ENCODE results near the gene HMCN1.
A peak's percentile ranks its signal among the peaks of the same experiment; 100 is the strongest.

Gene HMCN1

GRCh38 chr1:185808631-185809030 is 74.4 kb downstream of the HMCN1 start:
- no peak for DNase-seq

GRCh38 chr1:185811073-185811709 is 77.0 kb downstream of the HMCN1 start:
- no peak for DNase-seq

- DNase-seq: no peak
Observed at GRCh38 chr1:185812934-185813333, 78.7 kb downstream of the HMCN1 start.

- DNase-seq: peak; percentile 12
Observed at GRCh38 chr1:185813401-185813979, 79.3 kb downstream of the HMCN1 start.

GRCh38 chr1:185816460-185816859 is 82.3 kb downstream of the HMCN1 start:
- DNase-seq: no peak

- DNase-seq: no peak
Observed at GRCh38 chr1:185819798-185820197, 85.6 kb downstream of the HMCN1 start.

GRCh38 chr1:185821612-185822385 is 87.6 kb downstream of the HMCN1 start:
- DNase-seq: no peak

GRCh38 chr1:185823467-185823866 is 89.3 kb downstream of the HMCN1 start:
- no peak for DNase-seq

- DNase-seq: no peak
Observed at GRCh38 chr1:185824106-185824505, 89.9 kb downstream of the HMCN1 start.

GRCh38 chr1:185825556-185825955 is 91.4 kb downstream of the HMCN1 start:
- no peak for DNase-seq

GRCh38 chr1:185834371-185834905 is 100.2 kb downstream of the HMCN1 start:
- DNase-seq: no peak

GRCh38 chr1:185835191-185835590 is 101.0 kb downstream of the HMCN1 start:
- no peak for DNase-seq

- no peak for DNase-seq
Observed at GRCh38 chr1:185837711-185838110, 103.5 kb downstream of the HMCN1 start.

GRCh38 chr1:185838111-185838510 is 103.9 kb downstream of the HMCN1 start:
- DNase-seq: no peak

GRCh38 chr1:185840880-185841279 is 106.7 kb downstream of the HMCN1 start:
- DNase-seq: no peak

GRCh38 chr1:185843297-185843869 is 109.2 kb downstream of the HMCN1 start:
- no peak for DNase-seq

- DNase-seq: no peak
Observed at GRCh38 chr1:185843986-185844385, 109.8 kb downstream of the HMCN1 start.

GRCh38 chr1:185846672-185847444 is 112.7 kb downstream of the HMCN1 start:
- no peak for DNase-seq

- no peak for DNase-seq
Observed at GRCh38 chr1:185849014-185849413, 114.8 kb downstream of the HMCN1 start.

- no peak for DNase-seq
Observed at GRCh38 chr1:185850366-185850765, 116.2 kb downstream of the HMCN1 start.

GRCh38 chr1:185853739-185854138 is 119.5 kb downstream of the HMCN1 start:
- no peak for DNase-seq

GRCh38 chr1:185856482-185856881 is 122.3 kb downstream of the HMCN1 start:
- DNase-seq: no peak

GRCh38 chr1:185857442-185857841 is 123.3 kb downstream of the HMCN1 start:
- no peak for DNase-seq
